NCI-H748 (cell line): Measurements from ENCODE around the gene MSH2.
A peak's percentile ranks its signal among the peaks of the same experiment; 100 is the strongest.
"Not testable (repeated sequence)": the region's sequence is repeated elsewhere in the genome, so short reads cannot be mapped to it uniquely, and the experiment has no call there.

Experiments
- DNase-seq: peaks from one replicate; lab custom pipeline; 2025; ENCODE audit not compliant: unreplicated experiment; lab: John Stamatoyannopoulos, UW

MSH2 gene

GRCh38 chr2:47402805-47403608 is at the start of gene MSH2:
Gene MSH2, plus strand, starts transcription at chr2:47403156. Its CDS starts 36 bp downstream, at chr2:47403192.
- DNase-seq, result peak; percentile 99

GRCh38 chr2:47354013-47354847 is 48.7 kb upstream of the MSH2 start:
- DNase-seq, result no peak

- no peak for DNase-seq
These were observed 48.1 kb upstream of the MSH2 start for GRCh38 chr2:47354848-47355204.

- peak; percentile 4 for DNase-seq
These were observed 45.5 kb upstream of the MSH2 start for GRCh38 chr2:47357483-47357882.

GRCh38 chr2:47359375-47359868 is 43.5 kb upstream of the MSH2 start:
- no peak for DNase-seq

GRCh38 chr2:47360283-47360682 is 42.7 kb upstream of the MSH2 start:
- no peak for DNase-seq

- no peak for DNase-seq
These were observed 42.0 kb upstream of the MSH2 start for GRCh38 chr2:47360927-47361326.

GRCh38 chr2:47361505-47362229 is 41.3 kb upstream of the MSH2 start:
- DNase-seq, result not testable (repeated sequence)

GRCh38 chr2:47373747-47374146 is 29.2 kb upstream of the MSH2 start:
- peak; percentile 28 for DNase-seq

GRCh38 chr2:47375307-47375706 is 27.6 kb upstream of the MSH2 start:
- no peak for DNase-seq

GRCh38 chr2:47379384-47379783 is 23.6 kb upstream of the MSH2 start:
- no peak for DNase-seq

- DNase-seq, result no peak
These were observed 21.5 kb upstream of the MSH2 start for GRCh38 chr2:47381408-47381807.

GRCh38 chr2:47386551-47386950 is 16.4 kb upstream of the MSH2 start:
- no peak for DNase-seq

GRCh38 chr2:47388888-47389287 is 14.1 kb upstream of the MSH2 start:
- DNase-seq, result no peak

- no peak for DNase-seq
These were observed 13.3 kb upstream of the MSH2 start for GRCh38 chr2:47389692-47390091.

GRCh38 chr2:47401789-47402554 is 984 bp upstream of the MSH2 start:
- peak; percentile 44 for DNase-seq

- no peak for DNase-seq
These were observed 476 bp upstream of the MSH2 start for GRCh38 chr2:47402555-47402804.

- peak; percentile 37 for DNase-seq
These were observed 745 bp downstream of the MSH2 start for GRCh38 chr2:47403609-47404193.

- DNase-seq, result no peak
These were observed 1.4 kb downstream of the MSH2 start for GRCh38 chr2:47404356-47404755.

- no peak for DNase-seq
These were observed 2.8 kb downstream of the MSH2 start for GRCh38 chr2:47405757-47406156.
